ENCODE measurements around the gene HSPA2.

The HSPA2 gene

GRCh38 chr14:64501411-64502171 is 39.0 kb upstream of the HSPA2 start:
- in situ Hi-C loops (cut with MboI; ENCODE audit: low sequenced_read_pairs, unreplicated experiment): no loop called here
- DNase-seq (ENCODE audit: low spot score): no peak
- no peak for TF ChIP-seq CTCF (IDR thresholded peaks at IDR 0.05; ENCODE audit: borderline replicate concordance, control extremely low read depth, extremely low read depth, insufficient read depth, missing control alignments)

GRCh38 chr14:64502456-64502855 is 38.1 kb upstream of the HSPA2 start:
- TF ChIP-seq CTCF (IDR thresholded peaks at IDR 0.05; ENCODE audit: borderline replicate concordance, control extremely low read depth, extremely low read depth, insufficient read depth, missing control alignments): no peak
- no peak for DNase-seq (ENCODE audit: low spot score)
- in situ Hi-C loops (cut with MboI; ENCODE audit: low sequenced_read_pairs, unreplicated experiment): no loop called here

DNA sequence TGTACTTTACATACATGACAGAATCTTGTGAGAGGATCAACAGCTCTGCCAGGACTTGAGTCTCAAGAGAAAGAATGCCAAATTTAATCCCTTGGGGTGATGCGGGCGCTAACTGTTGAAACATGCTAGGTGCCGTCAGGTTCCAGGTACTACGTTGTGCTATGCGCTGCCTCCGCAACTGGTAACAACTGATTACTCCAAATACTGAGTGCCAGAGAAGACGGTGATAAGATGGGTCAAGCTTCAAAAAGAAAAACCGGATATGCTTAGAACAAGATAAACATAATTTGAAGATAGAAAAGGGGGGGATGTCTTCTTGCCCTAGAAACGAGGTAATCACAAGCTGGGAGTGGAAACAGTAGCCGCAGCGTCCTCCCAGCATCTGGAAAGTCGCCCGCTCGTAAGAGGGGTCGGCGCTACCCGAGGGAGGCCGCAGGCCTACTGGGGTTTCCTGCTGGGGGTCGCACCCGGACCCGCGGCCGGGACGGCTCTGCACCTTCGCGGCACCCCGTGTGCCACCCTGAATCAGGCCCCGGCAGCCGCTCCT is 37.6 kb upstream of the HSPA2 start:
- no peak for DNase-seq (ENCODE audit: low spot score)
- TF ChIP-seq CTCF (IDR thresholded peaks at IDR 0.05; ENCODE audit: borderline replicate concordance, control extremely low read depth, extremely low read depth, insufficient read depth, missing control alignments): no peak
- in situ Hi-C loops (cut with MboI; ENCODE audit: low sequenced_read_pairs, unreplicated experiment): no loop called here

DNA sequence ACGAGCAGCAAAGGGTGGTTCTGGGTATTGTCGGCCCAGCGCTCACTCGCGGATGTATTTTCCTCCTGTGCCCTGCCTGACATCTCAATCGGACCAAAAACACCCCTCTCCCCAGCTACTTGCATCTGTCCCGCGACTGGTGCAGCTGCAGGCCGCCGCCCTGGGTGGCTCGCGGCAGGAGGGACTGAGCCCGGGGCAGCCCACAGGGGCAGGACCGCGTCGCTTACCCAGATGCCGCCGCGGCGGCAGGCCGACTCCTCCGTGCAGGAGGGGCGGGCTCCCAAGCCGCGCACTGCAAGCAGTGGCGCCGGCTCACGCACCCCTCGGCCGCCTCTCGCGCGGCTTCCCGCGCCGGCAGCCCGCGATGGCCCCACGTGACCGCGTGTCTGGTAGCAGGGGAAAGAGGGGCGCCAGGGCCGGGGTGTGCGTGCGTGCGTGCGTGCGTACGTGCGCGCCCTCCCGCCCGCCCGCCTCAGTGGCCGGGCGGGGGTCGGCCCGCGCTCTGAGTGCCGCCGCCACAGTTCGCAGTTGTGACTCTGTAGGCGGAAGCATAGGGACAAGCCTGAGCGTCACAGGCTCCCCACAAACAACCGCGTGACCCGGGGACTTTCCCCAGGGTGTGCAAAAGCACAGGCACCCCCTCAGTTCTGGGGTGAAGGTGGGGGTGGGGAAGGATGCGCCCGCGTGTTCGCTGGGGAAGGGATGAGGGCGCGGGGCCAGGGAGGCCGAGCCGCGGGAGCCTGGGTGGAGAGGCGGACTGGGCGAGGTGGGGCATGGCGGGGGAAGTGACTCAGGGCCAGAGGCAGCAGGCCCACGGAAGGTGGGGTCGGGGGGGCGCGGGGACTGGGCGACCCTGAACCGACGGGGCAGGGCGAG is 36.9 kb upstream of the HSPA2 start, which contains the start of gene ZBTB25:
Gene ZBTB25 (minus strand): TSS at position 405 of the 876 bp plus-strand sequence. CDS start 13,305 bp downstream, outside the sequence.
- DNase-seq (ENCODE audit: low spot score): peak; percentile 89
- in situ Hi-C loops (cut with MboI; ENCODE audit: low sequenced_read_pairs, unreplicated experiment): no loop called here
- no peak for TF ChIP-seq CTCF (IDR thresholded peaks at IDR 0.05; ENCODE audit: borderline replicate concordance, control extremely low read depth, extremely low read depth, insufficient read depth, missing control alignments)

DNA sequence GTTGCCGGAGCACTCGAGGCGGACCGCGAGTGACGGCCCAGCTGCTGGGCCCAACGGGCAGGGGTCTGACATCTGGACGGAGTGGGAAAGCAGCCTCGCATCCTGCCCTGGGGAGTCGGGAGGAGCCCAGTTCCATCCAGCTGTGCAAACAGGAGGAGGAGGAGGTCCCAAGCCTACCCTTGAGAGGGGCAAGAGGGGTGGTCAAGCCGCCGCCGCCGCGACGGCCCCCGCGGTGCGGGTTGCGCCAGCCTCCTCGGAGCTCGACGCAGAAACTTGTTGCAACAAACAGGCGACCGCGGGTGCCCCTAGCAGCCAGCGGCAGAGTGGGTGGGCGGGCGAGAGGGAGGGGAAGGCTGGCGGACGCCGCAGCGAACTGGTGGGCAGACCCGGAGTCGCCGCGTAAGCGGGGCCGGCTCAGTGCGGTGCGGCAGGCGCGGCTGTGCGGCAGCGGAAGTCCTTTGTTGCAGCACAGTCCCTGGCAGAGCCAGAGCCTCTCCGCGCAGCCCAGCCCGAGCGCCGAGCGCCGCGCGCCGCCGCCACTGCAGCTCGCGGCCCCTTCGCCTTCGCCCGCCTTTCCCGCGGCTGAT is 36.1 kb upstream of the HSPA2 start, which contains the start of gene ZBTB1:
Gene ZBTB1 (plus strand): TSS at position 461 of the 587 bp plus-strand sequence. CDS start 16,735 bp downstream, outside the sequence.
- in situ Hi-C loops (cut with MboI; ENCODE audit: low sequenced_read_pairs, unreplicated experiment): no loop called here
- TF ChIP-seq CTCF (IDR thresholded peaks at IDR 0.05; ENCODE audit: borderline replicate concordance, control extremely low read depth, extremely low read depth, insufficient read depth, missing control alignments): no peak
- peak; percentile 68 for DNase-seq (ENCODE audit: low spot score)

Measured in GM13976 (cell line).